Fibroblast of lung (primary cell): ENCODE results near the gene CD302. TPM values are rescaled to one million over a fixed set of nuclear protein-coding genes. Genes with fewer than 3 reads are reported as not detected.

ENCODE experiments used
- DNase-seq, 2 donors: peaks; one replicate each; pipeline versions ENCODE4 v3.0.0 to v3.0.0-alpha.2; 2010; ENCODE audit warnings: low read depth in 2 of 2
- H2AFZ ChIP-seq: 2 replicates; pipeline ENCODE4 v1.5.1; 2012; ENCODE audit warnings: low read length, control low read depth, inconsistent platforms
- H3K27ac ChIP-seq: 2 replicates; pipeline ENCODE4 v1.5.1; 2011; ENCODE audit warnings: low read length, control low read depth; ENCODE audit not compliant: insufficient read depth
- H3K27me3 ChIP-seq: 2 replicates; pipeline ENCODE4 v1.5.1; 2011; ENCODE audit warnings: mild to moderate bottlenecking, low read length; ENCODE audit not compliant: control insufficient read depth, insufficient read depth
- H3K36me3 ChIP-seq: 2 replicates; pipeline ENCODE4 v1.5.1; 2011; ENCODE audit warnings: low read length; ENCODE audit not compliant: control insufficient read depth, insufficient read depth
- H3K4me1 ChIP-seq: 2 replicates; pipeline ENCODE4 v1.5.1; 2011; ENCODE audit warnings: low read length; ENCODE audit not compliant: control insufficient read depth, insufficient read depth; ENCODE audit errors: extremely low read depth
- H3K4me2 ChIP-seq: 2 replicates; pipeline ENCODE4 v1.5.1; 2011; ENCODE audit warnings: low read length, control low read depth; ENCODE audit not compliant: insufficient read depth; ENCODE audit errors: extremely low read depth
- H3K4me3 ChIP-seq, 4 experiments: fragments of 200-600 bp in 1 of 4; sonication (generic) in 1 of 4; replicated peaks in 1 of 4; 2 replicates each; pipeline ENCODE4 v1.5.1; 2011 to 2016; ENCODE audit warnings: low read length in 4 of 4, low read depth in 3 of 4, mild to moderate bottlenecking in 3 of 4, control low read depth in 2 of 4, inconsistent platforms in 1 of 4, mixed read lengths in 1 of 4; ENCODE audit not compliant: insufficient read depth in 1 of 4; ENCODE audit errors: control extremely low read depth in 1 of 4
- H3K79me2 ChIP-seq: 2 replicates; pipeline ENCODE4 v1.5.1; 2012; ENCODE audit warnings: mild to moderate bottlenecking, low read length, inconsistent platforms; ENCODE audit not compliant: control insufficient read depth, insufficient read depth
- H3K9ac ChIP-seq: 2 replicates; pipeline ENCODE4 v1.5.1; 2011; ENCODE audit warnings: mild to moderate bottlenecking, low read length, control low read depth; ENCODE audit not compliant: insufficient read depth
- H3K9me3 ChIP-seq: 2 replicates; pipeline ENCODE4 v1.5.1; 2012; ENCODE audit warnings: low read depth, low read length; ENCODE audit not compliant: control insufficient read depth, insufficient read depth
- H4K20me1 ChIP-seq: 2 replicates; pipeline ENCODE4 v1.5.1; 2011; ENCODE audit warnings: low read length; ENCODE audit not compliant: control insufficient read depth, insufficient read depth; ENCODE audit errors: extremely low read depth
- CTCF ChIP-seq, 2 donors: IDR thresholded peaks in 1 of 2; conservative IDR thresholded peaks in 1 of 2; 1 replicate in 1 of 2; 2 replicates in 1 of 2; pipeline ENCODE4 v1.5.1; 2011 to 2012; ENCODE audit warnings: low read length in 2 of 2, control low read depth in 1 of 2, inconsistent platforms in 1 of 2, low read depth in 1 of 2, mild to moderate bottlenecking in 1 of 2
- EZH2 ChIP-seq: IDR thresholded peaks from 2 replicates; pipeline ENCODE4 v1.5.1; 2012; ENCODE audit warnings: low read length, control low read depth, mild to moderate bottlenecking; ENCODE audit errors: missing control alignments
- polyA plus RNA-seq, 2 donors: library from polyadenylated mRNA; depleted of rRNA in 1 of 2; stranded (reverse) in 1 of 2; unstranded in 1 of 2; fragments of >200 nt; gene quantifications; 2 replicates each; pipeline ENCODE4 v1.2.1, GENCODE V29; 2011 to 2012; ENCODE audit warnings: missing spikeins in 1 of 2
- total RNA-seq: library from RNA; depleted of rRNA; stranded (reverse); fragments of >200 nt; gene quantifications from 2 replicates; pipeline ENCODE4 v1.2.1, GENCODE V29; 2014

The CD302 gene
- total and polyA plus RNA-seq, 2 donors (not counting 1 experiment from before 2014, with no cell fraction given) = 9.4 to 19.1 TPM

GRCh38 chr2:159802673-159803072 lies 4.7 kb upstream of the CD302 start:
- Histone ChIP-seq H3K4me1 (no peaks in the 10 kb centered on the region), H3K4me3 (no peak overlapping the region), H2AFZ (no peak overlapping the region), H3K9me3 (no peaks in the 10 kb centered on the region), H4K20me1 (no peaks in the 10 kb centered on the region), H3K4me2 (no peak overlapping the region), H3K27me3 (peaks cover 6% of the 10 kb centered on the region), H3K36me3 (no peaks in the 10 kb centered on the region), H3K79me2 (no peaks in the 10 kb centered on the region), H3K27ac (no peak overlapping the region), H3K9ac (no peak overlapping the region)
- TF ChIP-seq CTCF (conservative IDR thresholded peaks at IDR 0.05 in 1 of 2, IDR thresholded peaks at IDR 0.05 in 1 of 2; ENCODE audit: low read depth in 1 of 2, low read length in 2 of 2) (no peak), EZH2 (no peak)
- no peak for DNase-seq

GRCh38 chr2:159799833-159800232 lies 1.8 kb upstream of the CD302 start:
- Histone ChIP-seq H2AFZ (no peak overlapping the region), H3K4me3 (no peak overlapping the region), H3K27me3 (peaks cover 6% of the 10 kb centered on the region), H3K4me1 (peaks cover 5% of the 10 kb centered on the region), H3K4me2 (no peak overlapping the region), H3K9me3 (no peaks in the 10 kb centered on the region), H4K20me1 (no peaks in the 10 kb centered on the region), H3K9ac (no peak overlapping the region), H3K79me2 (peaks cover 2% of the 10 kb centered on the region), H3K36me3 (no peaks in the 10 kb centered on the region), H3K27ac (no peak overlapping the region)
- TF ChIP-seq CTCF (conservative IDR thresholded peaks at IDR 0.05 in 1 of 2, IDR thresholded peaks at IDR 0.05 in 1 of 2; ENCODE audit: low read depth in 1 of 2, low read length in 2 of 2) = no peak
- TF ChIP-seq EZH2 = no peak
- DNase-seq = no peak

- TF ChIP-seq CTCF (conservative IDR thresholded peaks at IDR 0.05 in 1 of 2, IDR thresholded peaks at IDR 0.05 in 1 of 2; ENCODE audit: low read depth in 1 of 2, low read length in 2 of 2) (no peak), EZH2 (no peak)
- H3K36me3 ChIP-seq = no peaks in the 10 kb centered on the region
- H3K27ac ChIP-seq = no peak overlapping the region
- no peaks in the 10 kb centered on the region for H4K20me1 ChIP-seq
- peak overlapping the region; percentile 20 for H3K9ac ChIP-seq
- DNase-seq = no peak
- peak overlapping the region; percentile 81 for H3K4me2 ChIP-seq
- no peaks in the 10 kb centered on the region for H3K9me3 ChIP-seq
- peak overlapping the region; percentile 72 for H2AFZ ChIP-seq
- peak overlapping the region; percentile 73 to 92 (median 86) for H3K4me3 ChIP-seq
- peaks cover 2% of the 10 kb centered on the region for H3K79me2 ChIP-seq
- peaks cover 6% of the 10 kb centered on the region for H3K27me3 ChIP-seq
- peaks cover 5% of the 10 kb centered on the region for H3K4me1 ChIP-seq
These were observed 343 bp upstream of the CD302 start for GRCh38 chr2:159798376-159798725.
